A673 (cell line): ENCODE data around the gene RXRB.

Experiments used
- CTCF ChIP-seq: fragments of 300-800, 200-600 bp; sonication (generic); conservative IDR thresholded peaks from 2 replicates; pipeline ENCODE4 v1.5.1; 2017; ENCODE audit warnings: low read depth, mild to moderate bottlenecking, antibody characterized with exemption, low read length, moderate library complexity, mixed read lengths
- EZH2 ChIP-seq: fragments of 200-600 bp; sonication (generic); IDR thresholded peaks from 2 replicates; pipeline ENCODE4 v1.6.1; 2017; ENCODE audit warnings: borderline replicate concordance, low read depth, mild to moderate bottlenecking, mixed read lengths, antibody characterized with exemption, low read length; ENCODE audit not compliant: poor library complexity, severe bottlenecking

DNA sequence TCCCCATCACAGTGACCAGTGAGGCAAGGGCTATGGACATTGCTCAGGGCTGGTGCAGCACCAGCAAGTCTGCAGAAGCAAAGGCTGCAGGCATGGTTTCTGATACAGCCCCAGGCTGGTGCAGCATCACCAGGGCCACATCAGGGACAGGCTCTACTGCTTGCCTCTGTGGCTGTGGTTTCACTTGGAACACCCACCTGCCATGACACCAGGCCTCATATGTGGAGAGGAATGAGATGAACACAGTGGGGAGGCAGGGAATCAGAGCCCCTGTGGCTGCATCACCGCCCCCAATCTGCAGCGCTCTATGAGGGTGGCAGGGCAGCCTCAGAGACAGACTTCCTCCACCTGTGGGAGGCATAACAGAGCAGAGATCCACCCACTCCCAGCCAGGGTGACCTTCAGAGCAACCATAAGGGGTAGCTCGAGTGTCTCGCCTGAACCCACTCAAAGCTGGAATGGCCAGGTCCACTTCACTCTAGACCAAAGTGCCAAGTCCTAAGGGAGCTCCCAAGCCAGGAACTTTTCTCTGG lies 15.7 kb upstream of the RXRB start:
- no peak for TF ChIP-seq CTCF
- no peak for TF ChIP-seq EZH2
